ENCODE results near the gene COLEC11. TPM values are rescaled to one million over a fixed set of nuclear protein-coding genes. Genes with fewer than 3 reads are reported as not detected.
"Not testable (repeated sequence)": the region's sequence is repeated elsewhere in the genome, so short reads cannot be mapped to it uniquely, and the experiment has no call there.

The COLEC11 gene
- total RNA-seq, 2 experiments from 2014 or later: 0.23 to 0.32 TPM

GRCh38 chr2:3604207-3604877 lies 9.4 kb downstream of the COLEC11 start:
- H3K4me1 Mint-ChIP-seq: peaks cover 21% of the 10 kb centered on the region
- H3K36me3 Mint-ChIP-seq: no peaks in the 10 kb centered on the region
- H3K27me3 Mint-ChIP-seq: no peaks in the 10 kb centered on the region
- H3K27ac Mint-ChIP-seq: no peak overlapping the region
- ATAC-seq (no peak), DNase-seq (peak; percentile 35)
- CTCF ChIA-PET: interaction anchor here (0.8 kb wide), 1 partner anchor 16 kb away, joined by 3 read pairs; no protein-coding TSS in a partner anchor
- no peak overlapping the region for H3K4me3 Mint-ChIP-seq
- H3K9me3 Mint-ChIP-seq (ENCODE audit: low read depth): no peaks in the 10 kb centered on the region

GRCh38 chr2:3604991-3605961 lies 10.4 kb downstream of the COLEC11 start:
- peak overlapping the region; percentile 84 for H3K27ac Mint-ChIP-seq
- peaks cover 22% of the 10 kb centered on the region for H3K4me1 Mint-ChIP-seq
- DNase-seq (peak; percentile 76), ATAC-seq (peak; percentile 75)
- H3K4me3 Mint-ChIP-seq: peak overlapping the region; percentile 72
- H3K9me3 Mint-ChIP-seq (ENCODE audit: low read depth): no peaks in the 10 kb centered on the region
- CTCF ChIA-PET: no interaction called here
- H3K27me3 Mint-ChIP-seq: no peaks in the 10 kb centered on the region
- H3K36me3 Mint-ChIP-seq: no peaks in the 10 kb centered on the region

GRCh38 chr2:3606028-3606369 lies 11.1 kb downstream of the COLEC11 start:
- Mint-ChIP-seq H3K4me3 (peak overlapping the region; percentile 72), H3K4me1 (peaks cover 22% of the 10 kb centered on the region), H3K27ac (peak overlapping the region; percentile 84), H3K36me3 (no peaks in the 10 kb centered on the region), H3K27me3 (no peaks in the 10 kb centered on the region), H3K9me3 (ENCODE audit: low read depth) (no peaks in the 10 kb centered on the region)
- ATAC-seq: no peak
- CTCF ChIA-PET: no interaction called here
- no peak for DNase-seq

- H3K9me3 Mint-ChIP-seq (ENCODE audit: low read depth): no peaks in the 10 kb centered on the region
- CTCF ChIA-PET: no interaction called here
- no peaks in the 10 kb centered on the region for H3K36me3 Mint-ChIP-seq
- peaks cover 22% of the 10 kb centered on the region for H3K4me1 Mint-ChIP-seq
- DNase-seq: peak; percentile 40
- ATAC-seq: no peak
- H3K27me3 Mint-ChIP-seq: no peaks in the 10 kb centered on the region
- H3K27ac Mint-ChIP-seq: no peak overlapping the region
- H3K4me3 Mint-ChIP-seq: no peak overlapping the region
Measured at GRCh38 chr2:3606370-3607201, 11.7 kb downstream of the COLEC11 start.

- DNase-seq (peak; percentile 40), ATAC-seq (no peak)
- CTCF ChIA-PET: interaction anchor here (0.8 kb wide), 1 partner anchor 43 kb away, joined by 4 read pairs; no protein-coding TSS in a partner anchor
- H3K9me3 Mint-ChIP-seq (ENCODE audit: low read depth): no peaks in the 10 kb centered on the region
- H3K27ac Mint-ChIP-seq: peak overlapping the region; percentile 64
- H3K27me3 Mint-ChIP-seq: no peaks in the 10 kb centered on the region
- H3K4me1 Mint-ChIP-seq: peaks cover 22% of the 10 kb centered on the region
- no peak overlapping the region for H3K4me3 Mint-ChIP-seq
- no peaks in the 10 kb centered on the region for H3K36me3 Mint-ChIP-seq
Measured at GRCh38 chr2:3608373-3609278, 13.7 kb downstream of the COLEC11 start.

GRCh38 chr2:3609279-3609673 lies 14.4 kb downstream of the COLEC11 start:
- peaks cover 22% of the 10 kb centered on the region for H3K4me1 Mint-ChIP-seq
- H3K36me3 Mint-ChIP-seq; H3K27me3 Mint-ChIP-seq; H3K4me3 Mint-ChIP-seq; H3K9me3 Mint-ChIP-seq (ENCODE audit: low read depth); H3K27ac Mint-ChIP-seq: not testable (repeated sequence)
- ATAC-seq (peak; percentile 64), DNase-seq (peak; percentile 59)
- CTCF ChIA-PET: interaction anchor here (0.8 kb wide), 1 partner anchor 43 kb away, joined by 4 read pairs; no protein-coding TSS in a partner anchor

GRCh38 chr2:3610415-3610814 lies 15.5 kb downstream of the COLEC11 start:
- CTCF ChIA-PET: no interaction called here
- Mint-ChIP-seq H3K4me1 (peaks cover 19% of the 10 kb centered on the region), H3K27me3 (no peaks in the 10 kb centered on the region), H3K36me3 (no peaks in the 10 kb centered on the region), H3K9me3 (ENCODE audit: low read depth) (peaks cover 2% of the 10 kb centered on the region), H3K27ac (no peak overlapping the region), H3K4me3 (no peak overlapping the region)
- DNase-seq (peak; percentile 36), ATAC-seq (no peak)

- Mint-ChIP-seq H3K4me3 (no peak overlapping the region), H3K27ac (no peak overlapping the region), H3K27me3 (no peaks in the 10 kb centered on the region), H3K36me3 (no peaks in the 10 kb centered on the region), H3K4me1 (peaks cover 13% of the 10 kb centered on the region), H3K9me3 (ENCODE audit: low read depth) (peaks cover 2% of the 10 kb centered on the region)
- CTCF ChIA-PET: no interaction called here
- ATAC-seq (no peak), DNase-seq (no peak)
Measured at GRCh38 chr2:3610881-3611505, 16.1 kb downstream of the COLEC11 start.

- Mint-ChIP-seq H3K27me3 (no peaks in the 10 kb centered on the region), H3K36me3 (no peaks in the 10 kb centered on the region), H3K9me3 (ENCODE audit: low read depth) (peaks cover 2% of the 10 kb centered on the region), H3K27ac (no peak overlapping the region), H3K4me1 (peaks cover 13% of the 10 kb centered on the region), H3K4me3 (no peak overlapping the region)
- CTCF ChIA-PET: no interaction called here
- ATAC-seq: no peak
- no peak for DNase-seq
Measured at GRCh38 chr2:3611589-3611988, 16.7 kb downstream of the COLEC11 start.

GRCh38 chr2:3612639-3613523 lies 18.0 kb downstream of the COLEC11 start:
- Mint-ChIP-seq H3K9me3 (ENCODE audit: low read depth) (peaks cover 2% of the 10 kb centered on the region), H3K4me1 (peaks cover 11% of the 10 kb centered on the region), H3K27ac (no peak overlapping the region), H3K36me3 (no peaks in the 10 kb centered on the region), H3K27me3 (no peaks in the 10 kb centered on the region), H3K4me3 (no peak overlapping the region)
- ATAC-seq: no peak
- CTCF ChIA-PET: no interaction called here
- DNase-seq: peak; percentile 29

- CTCF ChIA-PET: no interaction called here
- ATAC-seq (no peak), DNase-seq (peak; percentile 12)
- peaks cover 2% of the 10 kb centered on the region for H3K9me3 Mint-ChIP-seq (ENCODE audit: low read depth)
- no peak overlapping the region for H3K4me3 Mint-ChIP-seq
- no peak overlapping the region for H3K27ac Mint-ChIP-seq
- peaks cover 3% of the 10 kb centered on the region for H3K27me3 Mint-ChIP-seq
- H3K4me1 Mint-ChIP-seq: peaks cover 8% of the 10 kb centered on the region
- no peaks in the 10 kb centered on the region for H3K36me3 Mint-ChIP-seq
Measured at GRCh38 chr2:3613524-3613905, 18.6 kb downstream of the COLEC11 start.

All from activated CD8-positive, alpha-beta memory T cell treated with anti-CD3 and anti-CD28 coated beads, Interleukin-2, amount 10 ng/mL, durations not matched to agents 7 days and 5 days (primary cell).